T follicular helper cell (primary cell): ENCODE results near the gene MTHFSD.

Experiments
- DNase-seq: peaks from one replicate; pipeline ENCODE4 v3.0.0-alpha.2; 2020; ENCODE audit warnings: low read depth

MTHFSD gene

DNA sequence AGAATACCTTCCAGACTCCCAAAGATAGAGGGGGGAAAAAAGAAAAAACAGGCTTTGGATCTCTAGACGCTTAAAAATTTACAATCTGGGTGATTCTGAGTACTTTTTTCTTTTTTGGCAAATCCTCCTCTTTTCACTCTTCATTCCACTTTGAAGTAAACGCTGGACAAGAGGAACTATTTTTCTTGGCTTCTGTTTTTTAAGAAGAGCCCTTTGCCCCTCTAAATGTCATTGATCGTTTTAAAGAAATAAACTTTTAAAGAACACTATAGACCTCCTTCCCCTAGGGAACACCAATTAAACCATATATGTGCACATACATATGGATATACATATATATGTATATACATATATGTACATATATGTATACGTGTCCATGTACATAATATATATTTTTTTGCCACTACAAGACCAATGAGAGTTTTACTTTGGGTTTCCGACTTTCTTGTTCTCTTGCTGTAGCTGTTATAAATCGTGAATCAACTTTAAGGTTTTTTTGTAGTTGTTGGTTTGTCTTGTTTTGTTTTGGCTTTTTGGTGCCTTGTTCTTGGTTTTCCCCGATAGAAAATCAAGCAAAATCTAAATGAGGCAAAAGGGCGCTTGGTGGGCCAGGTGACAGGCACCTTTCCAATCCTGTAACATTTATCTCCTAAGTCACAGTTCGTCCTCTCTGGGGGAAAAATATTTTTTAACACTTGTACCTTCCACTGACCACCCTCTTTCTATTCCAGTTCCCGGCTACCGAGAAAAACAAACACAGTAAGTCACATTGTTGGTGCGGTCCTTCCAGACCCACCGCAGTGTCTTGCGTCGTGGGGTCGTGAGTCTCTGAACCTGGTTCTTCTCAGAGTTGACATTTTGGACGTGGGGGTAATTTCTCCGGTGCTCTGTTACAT is 40.3 kb downstream of the MTHFSD start:
- DNase-seq, result no peak

DNA sequence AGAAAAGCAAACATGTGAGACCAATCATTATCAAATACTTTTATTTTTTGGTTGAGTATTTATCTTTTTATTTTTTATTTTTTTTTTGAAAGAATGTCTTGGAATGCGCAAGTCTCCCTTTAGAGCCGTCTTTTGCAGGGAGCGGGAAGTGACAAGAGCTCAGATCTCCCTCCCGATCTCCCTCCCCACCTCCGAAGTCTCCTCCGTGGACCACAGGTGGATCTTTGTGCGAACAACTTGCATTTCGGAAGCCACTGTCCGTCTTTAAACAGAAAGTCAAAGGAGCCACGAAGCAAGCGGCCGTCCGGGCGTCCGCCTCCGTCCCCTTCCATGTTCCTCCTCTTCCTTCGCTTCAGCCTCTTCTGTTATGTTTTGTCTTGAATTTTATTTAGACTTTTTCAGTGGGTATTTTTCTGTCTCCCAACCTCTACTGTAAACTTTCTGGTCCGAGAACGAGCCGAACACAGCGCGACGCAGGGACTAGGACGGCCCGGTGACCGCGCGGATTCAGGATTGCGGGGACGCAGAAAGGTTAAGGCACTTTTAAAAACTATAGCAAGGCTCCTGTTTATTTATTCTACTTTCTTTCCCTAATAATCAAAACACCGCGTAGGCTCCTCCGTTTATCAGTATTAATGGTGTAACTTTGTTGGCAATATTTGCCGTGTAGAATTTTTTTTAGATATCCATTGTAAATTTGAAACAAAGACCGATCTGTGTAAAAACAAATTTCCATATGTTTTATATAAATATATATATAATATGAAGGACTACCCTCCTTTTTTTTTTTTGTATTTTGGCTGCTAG is 41.4 kb downstream of the MTHFSD start:
- no peak for DNase-seq

DNA sequence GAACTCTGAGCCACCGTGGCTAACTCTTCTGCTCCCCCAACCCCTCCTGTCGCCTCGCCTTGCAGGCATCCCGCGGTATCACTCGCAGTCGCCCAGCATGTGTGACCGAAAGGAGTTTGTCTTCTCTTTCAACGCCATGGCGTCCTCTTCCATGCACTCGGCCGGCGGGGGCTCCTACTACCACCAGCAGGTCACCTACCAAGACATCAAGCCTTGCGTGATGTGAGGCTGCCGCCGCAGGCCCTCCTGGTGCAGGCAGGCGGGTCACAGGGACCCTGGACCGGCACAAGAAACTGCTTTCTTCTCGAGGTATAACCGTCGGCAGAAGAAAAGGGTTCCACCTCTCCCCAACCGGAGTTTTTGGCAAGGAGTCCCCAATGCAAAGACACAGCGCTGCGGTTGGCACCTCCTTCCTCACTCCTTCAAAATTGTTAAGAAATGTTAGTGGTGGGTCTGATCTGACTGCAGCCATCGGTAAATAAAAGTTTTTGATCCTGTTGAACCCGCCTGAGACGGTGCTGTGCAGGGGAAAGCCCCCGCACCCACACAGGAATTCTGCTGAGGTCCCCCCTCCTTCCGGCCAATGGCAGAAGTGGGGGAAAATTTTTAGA is 42.1 kb downstream of the MTHFSD start:
- no peak for DNase-seq

DNA sequence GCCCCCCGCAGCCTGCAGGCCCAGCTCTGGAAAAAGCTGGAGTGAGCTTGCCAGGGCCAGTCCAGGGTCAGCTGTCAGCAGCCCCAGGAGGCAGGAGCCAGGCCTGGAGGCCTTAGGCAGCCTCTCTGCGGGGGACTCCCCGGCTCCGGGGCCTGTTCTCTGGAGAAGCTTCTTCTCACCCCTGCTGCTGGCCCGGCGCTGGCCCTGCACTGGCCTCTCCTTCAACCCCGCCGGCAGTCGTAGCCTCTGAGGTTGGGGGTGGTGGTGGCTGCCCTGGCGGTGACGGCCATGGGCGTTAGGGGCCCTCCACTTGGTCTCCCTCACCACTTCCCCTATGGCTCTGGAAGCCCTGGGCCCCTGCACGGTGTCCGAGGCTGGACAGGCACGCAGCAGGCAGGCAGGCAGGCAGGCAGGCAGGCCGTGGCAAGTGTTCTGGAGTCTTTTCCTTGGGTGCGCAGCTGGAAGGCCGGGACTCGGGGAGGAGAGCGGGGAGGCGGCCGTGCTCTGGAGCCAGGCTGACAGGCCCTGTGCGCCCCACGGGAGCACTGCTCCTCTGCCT is 42.7 kb downstream of the MTHFSD start:
- no peak for DNase-seq

DNA sequence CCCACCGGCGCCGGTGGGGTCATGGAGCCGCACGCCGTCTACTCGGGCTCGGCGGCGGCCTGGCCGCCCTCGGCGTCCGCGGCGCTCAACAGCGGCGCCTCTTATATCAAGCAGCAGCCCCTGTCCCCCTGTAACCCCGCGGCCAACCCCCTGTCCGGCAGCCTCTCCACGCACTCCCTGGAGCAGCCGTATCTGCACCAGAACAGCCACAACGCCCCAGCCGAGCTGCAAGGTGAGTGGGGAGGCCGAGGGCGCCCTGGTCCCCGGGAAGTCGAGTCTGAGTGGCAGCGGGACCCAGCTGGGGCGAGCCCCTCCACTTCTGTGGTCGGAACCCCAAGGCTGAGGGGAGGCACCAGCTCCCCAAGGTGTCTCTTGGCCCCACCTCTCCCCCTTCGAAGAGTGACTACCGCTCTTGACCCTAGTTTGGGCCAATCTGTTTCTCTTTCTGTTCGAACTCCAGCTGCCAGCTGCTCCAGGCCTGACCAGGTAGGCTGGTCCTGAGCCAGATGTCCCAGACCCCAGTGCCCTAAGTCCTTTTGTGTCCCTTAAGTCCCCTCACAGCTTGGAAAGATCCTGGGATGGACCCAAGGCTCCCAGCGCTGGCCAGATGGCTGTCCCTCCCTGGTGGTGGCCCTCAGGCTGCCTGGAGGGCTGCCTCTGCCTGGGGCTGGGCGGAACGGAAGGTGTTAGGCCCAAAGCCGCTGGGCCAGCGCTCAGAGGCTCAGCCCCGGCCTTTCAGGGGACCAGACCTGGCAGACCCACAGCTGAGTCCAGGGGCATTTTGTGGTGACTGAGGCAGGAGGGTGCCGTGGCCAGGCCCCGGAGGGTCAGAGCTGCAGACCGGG is 43.5 kb downstream of the MTHFSD start:
- no peak for DNase-seq

DNA sequence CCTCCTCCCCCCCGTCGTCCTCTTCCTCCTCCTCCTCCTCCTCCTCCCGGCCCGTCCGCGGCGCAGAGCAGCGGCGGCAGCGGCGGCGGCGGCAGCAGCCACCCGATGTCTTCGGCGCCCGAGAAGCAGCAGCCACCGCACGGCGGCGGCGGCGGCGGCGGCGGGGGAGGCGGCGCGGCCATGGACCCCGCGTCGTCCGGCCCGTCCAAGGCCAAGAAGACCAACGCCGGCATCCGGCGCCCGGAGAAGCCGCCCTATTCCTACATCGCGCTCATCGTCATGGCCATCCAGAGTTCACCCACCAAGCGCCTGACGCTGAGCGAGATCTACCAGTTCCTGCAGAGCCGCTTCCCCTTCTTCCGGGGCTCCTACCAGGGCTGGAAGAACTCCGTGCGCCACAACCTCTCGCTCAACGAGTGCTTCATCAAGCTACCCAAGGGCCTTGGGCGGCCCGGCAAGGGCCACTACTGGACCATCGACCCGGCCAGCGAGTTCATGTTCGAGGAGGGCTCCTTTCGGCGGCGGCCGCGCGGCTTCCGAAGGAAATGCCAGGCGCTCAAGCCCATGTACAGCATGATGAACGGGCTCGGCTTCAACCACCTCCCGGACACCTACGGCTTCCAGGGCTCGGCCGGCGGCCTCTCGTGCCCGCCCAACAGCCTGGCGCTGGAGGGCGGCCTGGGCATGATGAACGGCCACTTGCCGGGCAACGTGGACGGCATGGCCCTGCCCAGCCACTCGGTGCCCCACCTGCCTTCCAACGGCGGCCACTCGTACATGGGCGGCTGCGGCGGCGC is 44.4 kb downstream of the MTHFSD start, which contains the start of gene FOXF1:
Gene FOXF1, plus strand, starts transcription at position 63 of the 797 bp plus-strand sequence. Its CDS starts 43 bp downstream, at position 106.
- no peak for DNase-seq

DNA sequence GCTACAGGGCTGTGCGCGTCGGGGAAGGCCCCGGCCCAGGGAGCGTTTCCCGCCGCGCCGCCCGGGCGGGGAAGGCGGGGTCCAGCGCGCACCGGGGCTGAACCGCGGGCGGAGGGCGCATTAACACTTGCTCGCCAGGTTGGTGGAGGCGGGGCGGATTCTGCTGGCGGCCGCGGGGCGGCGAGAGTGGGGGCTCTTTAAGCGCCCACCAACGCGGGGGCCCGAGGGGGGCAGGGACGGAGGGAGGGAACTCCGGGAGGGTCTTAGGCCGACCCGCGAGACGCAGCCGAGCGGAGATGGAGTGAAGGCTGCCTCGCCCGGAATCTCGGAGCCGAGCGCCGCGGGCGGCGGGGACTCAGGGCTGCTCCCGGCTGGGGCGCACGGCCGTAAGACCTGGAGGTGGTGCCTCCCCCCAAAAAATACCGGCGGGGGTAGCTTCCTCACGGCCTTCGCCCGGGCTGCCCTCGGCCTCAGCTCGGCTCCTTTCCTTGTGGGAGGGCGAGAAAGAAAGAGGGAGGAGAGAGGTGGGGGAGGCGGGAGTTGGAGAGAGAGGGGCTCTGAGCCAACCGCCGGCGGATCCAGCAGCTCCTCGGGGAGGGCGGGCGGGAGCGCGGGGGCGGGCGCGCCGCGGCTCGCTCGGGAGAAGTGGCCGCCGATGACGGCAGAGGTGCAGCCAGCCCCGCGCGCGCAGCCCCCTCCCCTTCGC is 45.1 kb downstream of the MTHFSD start:
- DNase-seq, result no peak

DNA sequence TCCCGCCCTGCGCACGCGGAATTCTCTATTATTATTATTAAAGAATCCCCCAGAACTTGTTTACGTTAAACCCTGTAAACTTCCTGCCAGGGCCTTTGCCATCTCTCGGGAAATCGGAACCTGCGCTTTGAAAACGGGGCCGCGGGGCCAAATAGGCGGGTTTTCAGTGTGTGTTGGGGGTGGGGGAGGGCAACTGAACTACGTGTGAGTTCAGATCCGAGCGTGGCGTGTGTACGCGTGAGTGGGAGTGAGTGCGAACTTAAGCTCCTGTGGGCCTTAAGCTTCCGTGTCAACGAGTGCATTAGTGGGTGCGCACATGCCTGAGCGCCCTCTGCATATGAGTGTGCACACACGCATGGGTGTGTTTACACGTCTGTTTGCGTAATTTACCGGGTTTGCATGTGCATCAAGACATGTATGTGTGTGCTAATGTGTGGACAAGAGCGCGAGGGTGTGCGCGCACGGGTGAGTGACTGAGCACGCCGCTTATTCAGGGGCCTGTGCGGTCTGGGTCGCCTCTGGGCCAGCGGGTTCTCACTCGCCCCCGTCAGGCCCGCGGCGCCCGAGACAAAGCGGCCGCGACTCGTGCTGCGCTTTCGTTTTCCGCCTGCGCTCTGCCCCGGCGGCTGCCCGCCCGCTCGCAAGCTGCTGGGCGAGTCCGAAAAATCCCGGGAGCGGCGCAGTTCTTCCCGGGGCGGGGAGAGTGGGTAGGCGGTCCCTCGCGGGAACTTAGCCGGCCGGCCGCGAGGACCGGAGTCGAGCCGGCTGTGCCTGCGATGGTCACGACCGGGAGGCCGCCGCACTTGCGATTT is 45.9 kb downstream of the MTHFSD start:
- no peak for DNase-seq

DNA sequence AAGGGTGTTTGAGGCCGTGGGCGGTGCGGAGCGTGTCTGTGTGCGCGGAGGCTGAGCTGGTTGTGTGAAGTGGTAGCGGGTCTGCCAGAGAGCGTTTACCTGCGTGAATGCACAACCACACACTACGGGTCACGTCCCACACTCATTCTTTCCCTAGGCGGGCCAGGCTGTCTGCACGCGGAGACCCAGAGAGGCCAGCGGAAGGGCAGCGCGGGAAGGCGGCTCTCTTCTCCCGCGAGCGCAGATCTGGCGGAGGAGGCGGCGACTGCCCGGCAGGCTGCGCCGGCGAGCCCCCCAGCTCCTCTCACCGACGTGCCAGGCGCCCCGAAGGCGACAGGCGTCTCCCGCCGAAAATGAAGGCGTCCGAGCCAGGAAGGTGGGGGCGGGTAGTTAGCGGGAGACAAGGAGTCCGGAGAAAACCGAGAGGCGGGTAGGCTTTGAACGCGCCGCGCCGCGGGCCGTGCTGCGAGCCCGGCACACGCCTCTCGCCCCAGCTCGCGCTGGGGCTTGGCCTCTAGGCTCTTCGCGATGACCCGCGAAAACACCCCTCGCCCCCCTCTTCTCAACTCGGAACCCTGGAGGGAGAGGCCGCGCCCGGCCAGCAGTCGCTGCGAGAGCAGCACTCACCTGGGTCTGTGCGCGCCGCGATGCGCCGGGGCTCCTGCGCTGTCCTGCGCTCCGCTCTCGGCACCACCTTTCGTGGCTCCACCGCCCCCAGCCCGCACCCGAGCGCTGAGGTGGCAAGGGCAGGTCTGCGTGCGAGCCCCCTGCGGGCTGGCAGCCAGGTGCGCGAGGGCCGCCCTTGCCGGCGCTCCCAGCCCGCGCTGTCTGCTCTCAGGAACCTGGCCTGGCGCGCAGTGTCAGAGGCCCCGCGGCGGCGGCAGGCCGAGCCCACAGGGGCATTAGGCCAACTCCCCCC is 46.7 kb downstream of the MTHFSD start:
- DNase-seq, result no peak

DNA sequence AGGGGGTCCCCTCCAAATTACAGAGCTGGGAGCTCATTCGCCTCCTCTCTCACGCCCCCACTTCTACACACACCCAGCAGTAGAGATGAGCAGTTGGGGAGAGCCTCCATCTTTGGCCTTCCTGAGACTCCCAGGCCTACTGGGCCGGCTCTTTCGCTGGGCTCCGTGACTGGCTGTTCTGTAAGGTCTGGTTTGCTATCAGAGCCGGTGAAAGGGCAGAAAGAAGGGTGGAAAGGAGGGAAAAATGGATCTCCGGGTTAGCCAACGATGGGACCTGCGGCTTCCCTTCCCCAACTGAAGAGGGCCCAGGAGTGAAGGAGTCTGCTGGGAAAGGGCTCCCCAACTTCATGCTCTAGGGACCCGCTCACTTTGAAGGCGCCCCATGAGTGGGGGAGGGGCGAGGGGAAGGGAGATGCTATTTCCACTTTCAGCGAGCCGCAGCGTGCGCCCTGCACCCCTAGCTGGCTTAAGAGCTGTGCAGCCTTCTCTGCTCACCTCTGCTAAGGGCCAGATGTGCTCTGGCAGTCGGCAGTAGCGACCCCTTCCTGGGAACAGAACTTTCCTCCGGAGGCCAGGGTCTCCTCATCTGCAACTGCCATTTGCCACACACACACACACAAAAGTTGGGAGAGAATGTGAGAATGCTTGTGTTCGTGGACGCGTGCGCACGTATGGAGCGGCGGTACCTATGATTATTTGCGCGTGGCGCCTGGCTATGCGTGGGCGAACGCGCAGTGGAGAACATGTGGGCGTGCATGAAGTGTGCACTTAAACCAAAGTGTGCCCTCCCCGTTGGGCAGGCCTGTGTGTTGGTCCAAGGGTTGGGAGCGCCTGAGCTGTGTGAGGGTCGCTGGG is 47.6 kb downstream of the MTHFSD start:
- no peak for DNase-seq

DNA sequence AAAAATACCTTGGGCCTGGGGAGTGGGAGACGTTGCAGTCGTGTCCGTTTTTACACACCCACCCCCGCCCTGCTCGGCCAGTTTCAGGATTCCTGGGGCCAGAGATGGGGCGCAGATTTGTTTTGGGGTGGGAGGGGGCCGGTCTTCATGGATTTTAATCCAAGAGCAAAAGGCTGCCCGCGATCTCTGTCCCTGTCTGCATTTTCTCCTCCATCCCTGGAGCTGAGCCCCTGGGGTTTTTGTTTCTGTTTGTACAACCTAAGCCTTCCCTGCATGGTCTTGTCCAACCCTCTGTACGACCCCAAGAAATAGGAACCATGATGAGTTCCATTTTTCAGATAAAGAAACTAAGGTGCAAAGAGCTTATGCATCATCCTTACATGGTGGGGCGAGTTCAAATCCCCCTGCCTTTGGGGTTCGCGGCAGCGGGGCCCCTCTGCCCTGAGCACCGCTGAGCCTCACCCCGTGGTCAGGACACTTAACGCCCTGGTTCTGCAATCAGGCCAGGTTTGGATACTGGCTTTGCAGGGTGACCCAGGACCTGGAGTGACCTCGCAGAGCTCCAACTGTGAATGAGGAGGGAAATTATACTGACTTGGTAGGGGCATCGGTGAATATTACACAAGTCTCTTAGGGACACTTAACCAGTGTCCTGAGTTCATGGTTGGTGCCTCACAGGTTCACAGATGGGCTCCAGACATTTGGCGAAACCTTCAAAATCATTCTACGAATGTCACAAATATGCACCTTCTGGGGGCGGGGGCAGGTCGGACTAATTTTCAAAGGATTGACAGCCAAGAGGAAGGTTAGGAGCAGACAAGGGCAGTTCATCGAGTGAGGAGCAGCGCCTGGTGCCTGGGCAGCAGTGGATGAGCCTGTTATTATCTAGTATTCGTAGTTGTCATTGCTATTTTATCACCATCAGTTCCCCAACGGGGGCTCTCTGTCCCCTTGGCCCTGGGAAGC is 48.9 kb downstream of the MTHFSD start:
- DNase-seq, result no peak

DNA sequence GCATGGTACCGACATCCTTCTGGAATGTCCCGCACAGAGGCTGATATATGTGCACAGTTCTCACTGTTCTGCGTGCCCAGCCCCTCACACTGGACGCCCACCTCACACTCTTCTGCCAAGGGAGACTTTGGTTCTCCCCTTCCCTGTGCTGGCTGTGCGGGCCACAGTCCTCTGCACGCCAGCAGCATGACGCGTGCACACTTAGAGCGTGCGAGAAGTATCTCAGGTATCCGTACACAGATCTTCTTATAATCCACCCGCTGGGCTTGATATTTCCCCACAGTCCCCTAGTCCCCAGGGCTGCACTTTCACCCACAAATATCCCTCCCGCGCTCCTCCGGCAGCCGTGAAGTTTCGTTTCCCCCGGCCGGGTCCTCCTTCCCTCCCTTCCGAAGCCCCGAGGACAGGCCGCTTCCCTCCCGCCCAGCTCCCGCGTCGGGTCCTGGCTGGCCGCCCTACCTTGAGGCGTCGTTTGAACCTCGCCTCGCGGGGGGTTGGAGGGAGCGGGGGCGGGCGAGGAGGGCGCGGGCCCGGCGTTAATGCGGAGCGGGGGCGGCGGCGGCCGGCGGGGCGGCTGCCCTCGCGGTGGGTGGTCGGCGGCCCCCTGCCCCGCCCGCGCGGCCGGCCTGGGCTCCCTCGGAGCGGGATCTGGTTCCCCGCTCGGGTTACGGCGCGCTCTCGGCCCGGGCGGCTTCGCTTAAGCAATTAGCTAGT is 49.7 kb downstream of the MTHFSD start:
- no peak for DNase-seq

DNA sequence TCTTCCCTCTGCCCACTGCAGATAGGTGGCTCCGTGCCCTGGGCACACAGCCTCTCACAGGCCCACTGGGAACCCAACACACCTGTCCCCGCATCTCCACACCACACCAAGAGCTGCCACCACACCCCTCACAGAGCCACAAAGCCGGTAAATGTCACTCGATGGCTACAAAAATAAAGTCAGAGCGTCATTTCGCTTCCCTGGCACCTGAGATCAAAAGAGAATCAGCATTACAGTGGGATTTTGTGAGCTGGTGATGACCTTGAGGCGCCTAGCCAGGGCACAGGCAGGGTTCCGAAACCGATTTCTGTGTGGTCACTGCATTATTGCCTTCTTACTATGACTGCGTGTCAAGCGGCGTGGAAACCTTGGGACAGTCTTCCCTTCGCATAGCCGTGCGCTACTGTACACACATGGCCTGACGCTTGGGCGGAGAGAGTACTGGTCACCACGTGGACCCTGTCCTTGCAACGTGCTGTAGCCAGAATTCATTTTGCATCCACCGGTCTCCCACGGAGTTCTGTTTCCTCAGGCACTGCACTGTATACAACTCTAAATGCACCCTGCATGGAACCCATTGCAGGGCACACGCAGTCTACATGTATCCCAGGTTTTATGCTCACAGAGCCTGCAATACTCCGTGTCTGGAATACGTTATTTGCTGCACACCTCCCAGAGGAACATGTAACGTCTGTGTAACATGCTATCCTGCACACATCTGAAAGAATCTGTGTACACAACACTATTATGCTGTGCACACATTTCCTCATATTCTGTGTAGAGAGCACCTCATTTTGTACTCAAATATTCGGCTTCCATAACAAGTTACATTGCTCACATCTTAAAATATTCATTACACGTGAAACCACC is 50.5 kb downstream of the MTHFSD start:
- DNase-seq, result no peak

DNA sequence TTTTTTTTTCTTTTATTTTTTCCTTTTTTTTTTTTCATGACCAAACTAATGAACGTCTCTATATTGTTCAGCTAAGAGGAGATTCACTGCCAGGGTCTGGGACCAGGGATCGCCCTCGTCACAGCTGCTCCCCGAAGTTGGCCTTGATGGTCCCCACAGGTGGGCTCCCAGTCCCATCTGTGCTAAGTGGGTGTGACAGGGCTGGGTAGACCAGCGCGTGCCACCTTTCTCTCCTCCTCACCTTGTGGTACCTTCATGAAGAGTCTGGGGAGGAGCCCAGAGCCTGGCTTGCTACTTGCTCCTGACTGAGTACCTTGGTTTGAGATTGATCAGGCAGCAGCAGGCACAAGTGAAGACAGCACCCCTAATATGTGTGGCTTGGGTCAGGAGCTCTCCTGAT is 51.2 kb downstream of the MTHFSD start:
- DNase-seq, result no peak
